Hepatocyte (in vitro differentiated cells): ENCODE measurements around the gene SYNGAP1.

ENCODE experiments used
- EZH2 ChIP-seq: fragments of 200-600 bp; sonication (generic); IDR thresholded peaks from 2 replicates; pipeline ENCODE4 v1.6.1; 2016; ENCODE audit warnings: antibody characterized with exemption, mild to moderate bottlenecking, borderline replicate concordance
- TF ChIP-seq, protein P1 (sequence below): fragments of 200-600 bp; sonication (generic); IDR thresholded peaks from 2 replicates; pipeline ENCODE4 v1.5.1; 2016; ENCODE audit warnings: antibody characterized with exemption, mild to moderate bottlenecking; ENCODE audit not compliant: poor library complexity

DNA sequence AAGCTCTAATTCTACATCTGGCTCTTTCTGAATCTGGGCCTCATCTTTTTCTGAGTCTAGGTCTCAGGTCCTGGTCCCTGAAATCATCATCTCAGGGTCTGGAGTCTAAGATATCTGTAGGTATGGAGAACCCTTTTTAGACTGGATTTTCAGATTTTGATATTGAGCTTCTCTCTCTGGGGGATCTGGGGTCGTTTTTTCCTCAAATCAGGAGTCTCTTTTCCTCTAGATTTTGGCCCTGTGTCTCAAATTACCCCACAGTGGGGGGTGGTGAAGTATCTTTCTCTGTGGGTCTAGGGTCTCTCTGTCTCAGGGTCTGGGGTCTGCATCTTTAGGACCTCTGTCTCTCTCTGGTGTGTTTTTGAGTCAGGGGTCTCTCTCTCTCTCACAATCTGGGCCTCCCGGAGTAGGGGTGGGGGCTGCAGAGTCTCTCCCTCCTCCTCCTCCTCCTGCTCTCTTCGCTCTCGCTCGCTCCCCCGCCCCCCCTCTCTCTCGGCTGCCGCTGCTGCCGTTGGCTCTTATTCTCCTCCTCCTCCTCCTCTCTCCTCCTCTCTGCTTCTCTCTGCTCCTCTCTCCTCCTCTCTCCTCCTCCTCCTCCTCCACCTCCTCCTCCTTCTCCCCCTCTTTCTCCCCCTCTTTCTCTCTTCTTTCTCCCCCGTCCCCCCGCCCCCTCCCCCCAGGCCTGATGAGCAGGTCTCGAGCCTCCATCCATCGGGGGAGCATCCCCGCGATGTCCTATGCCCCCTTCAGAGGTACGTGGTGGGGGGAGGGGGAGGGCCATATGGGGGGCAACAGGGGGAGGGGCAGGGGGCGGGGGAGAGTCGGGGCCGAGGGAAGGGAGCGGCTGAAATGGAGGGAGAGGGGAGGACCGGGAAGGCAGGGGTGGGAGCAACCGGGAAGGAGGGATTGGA lies at the start of gene SYNGAP1:
- TF ChIP-seq, protein P1, sequence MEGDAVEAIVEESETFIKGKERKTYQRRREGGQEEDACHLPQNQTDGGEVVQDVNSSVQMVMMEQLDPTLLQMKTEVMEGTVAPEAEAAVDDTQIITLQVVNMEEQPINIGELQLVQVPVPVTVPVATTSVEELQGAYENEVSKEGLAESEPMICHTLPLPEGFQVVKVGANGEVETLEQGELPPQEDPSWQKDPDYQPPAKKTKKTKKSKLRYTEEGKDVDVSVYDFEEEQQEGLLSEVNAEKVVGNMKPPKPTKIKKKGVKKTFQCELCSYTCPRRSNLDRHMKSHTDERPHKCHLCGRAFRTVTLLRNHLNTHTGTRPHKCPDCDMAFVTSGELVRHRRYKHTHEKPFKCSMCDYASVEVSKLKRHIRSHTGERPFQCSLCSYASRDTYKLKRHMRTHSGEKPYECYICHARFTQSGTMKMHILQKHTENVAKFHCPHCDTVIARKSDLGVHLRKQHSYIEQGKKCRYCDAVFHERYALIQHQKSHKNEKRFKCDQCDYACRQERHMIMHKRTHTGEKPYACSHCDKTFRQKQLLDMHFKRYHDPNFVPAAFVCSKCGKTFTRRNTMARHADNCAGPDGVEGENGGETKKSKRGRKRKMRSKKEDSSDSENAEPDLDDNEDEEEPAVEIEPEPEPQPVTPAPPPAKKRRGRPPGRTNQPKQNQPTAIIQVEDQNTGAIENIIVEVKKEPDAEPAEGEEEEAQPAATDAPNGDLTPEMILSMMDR, result no peak
- TF ChIP-seq EZH2, result no peak
